Measurements from ENCODE around the gene STK17B. TPM values are rescaled to one million over a fixed set of nuclear protein-coding genes. Genes with fewer than 3 reads are reported as not detected.

The STK17B gene
- total and polyA plus RNA-seq, 2 of the 13 experiments (the other 11 are each of a cell fraction or from before 2014, with no cell fraction given), result 1.6 to 4.5 TPM

GRCh38 chr2:196171248-196171871, at the start of gene STK17B (continued):
- TF ChIP-seq MIER3 (CRISPR knock-in tag; IDR thresholded peaks at IDR 0.05; ENCODE audit: borderline replicate concordance) (peak; percentile 65; the same call in 1 of the 2 replicates), PATZ1 (CRISPR knock-in tag; IDR thresholded peaks at IDR 0.05) (peak; percentile 73), HOXD1 (CRISPR knock-in tag; IDR thresholded peaks at IDR 0.05) (peak; percentile 34; the same call in 1 of the 2 replicates), MIER2 (CRISPR knock-in tag; IDR thresholded peaks at IDR 0.05) (no peak), ELF4 (CRISPR knock-in tag; IDR thresholded peaks at IDR 0.05; ENCODE audit: borderline replicate concordance) (no peak), ATF3 (CRISPR knock-in tag; IDR thresholded peaks at IDR 0.05) (no peak; the same call in 1 of the 2 replicates), XRCC5 (optimal IDR thresholded peaks at IDR 0.05; ENCODE audit: low read length) (no peak), ZBTB14 (CRISPR knock-in tag; IDR thresholded peaks at IDR 0.05) (no peak; the same call in 1 of the 2 replicates), ADNP (CRISPR knock-in tag; IDR thresholded peaks at IDR 0.05) (no peak), ZNF446 (CRISPR knock-in tag; IDR thresholded peaks at IDR 0.05) (peak; percentile 9; the same call in 1 of the 2 replicates), NFYB (CRISPR knock-in tag; IDR thresholded peaks at IDR 0.05) (peak; percentile 69), ZNF256 (CRISPR knock-in tag; conservative IDR thresholded peaks at IDR 0.05) (peak; percentile 87; the same call in 1 of the 2 replicates), MATR3 (CRISPR knock-in tag; IDR thresholded peaks at IDR 0.05) (no peak), GABPA (IDR thresholded peaks at IDR 0.05; ENCODE audit: low read depth, low read length) (no peak), GABPA (CRISPR knock-in tag; IDR thresholded peaks at IDR 0.05; ENCODE audit: low read depth) (no peak), CBX1 (IDR thresholded peaks at IDR 0.05; ENCODE audit: low read depth) (peak; percentile 71), MED13 (CRISPR knock-in tag; IDR thresholded peaks at IDR 0.05) (no peak; the same call in 1 of the 2 replicates), ZNF18 (CRISPR knock-in tag; IDR thresholded peaks at IDR 0.05; ENCODE audit: insufficient replicate concordance) (no peak), ZNF224 (CRISPR knock-in tag; IDR thresholded peaks at IDR 0.05) (no peak), YY1 (IDR thresholded peaks at IDR 0.05; ENCODE audit: insufficient read depth, insufficient replicate concordance, low read depth, low read length) (peak; percentile 8), YEATS2 (CRISPR knock-in tag; IDR thresholded peaks at IDR 0.05; ENCODE audit: borderline replicate concordance) (0 out of 2 replicates have a peak, but pooled peaks have one; percentile 5), FOSL1 (CRISPR knock-in tag; IDR thresholded peaks at IDR 0.05; ENCODE audit: borderline replicate concordance) (peak; percentile 30; the same call in 1 of the 2 replicates), KAT8 (CRISPR knock-in tag; IDR thresholded peaks at IDR 0.05) (peak; percentile 46; the same call in 1 of the 2 replicates), FIP1L1 (IDR thresholded peaks at IDR 0.05; ENCODE audit: borderline replicate concordance, insufficient read depth, low read depth, low read length) (no peak), ZNF275 (CRISPR knock-in tag; IDR thresholded peaks at IDR 0.05; ENCODE audit: borderline replicate concordance) (no peak)

Measured in HepG2 (cell line).